Fibroblast of skin of left biceps (primary cell): ENCODE data around the gene CYP2C18.
"Not testable (repeated sequence)": the region's sequence is repeated elsewhere in the genome, so short reads cannot be mapped to it uniquely, and the experiment has no call there.

ENCODE experiments used
- DNase-seq, 2 experiments: peaks; one replicate each; pipeline ENCODE4 v3.0.0-alpha.2; 2013; ENCODE audit warnings: low read depth in 2 of 2

The CYP2C18 gene

GRCh38 chr10:94747137-94747536, 63.6 kb downstream of the CYP2C18 start:
- no peak for DNase-seq

GRCh38 chr10:94747838-94748237, 64.3 kb downstream of the CYP2C18 start:
- no peak for DNase-seq

- DNase-seq: no peak
These were observed 74.4 kb downstream of the CYP2C18 start for GRCh38 chr10:94757916-94758315.

GRCh38 chr10:94760586-94761178, 77.2 kb downstream of the CYP2C18 start:
- no peak for DNase-seq

GRCh38 chr10:94762393-94762792, 78.9 kb downstream of the CYP2C18 start, which contains the start of gene CYP2C19:
TSS of gene CYP2C19 (plus strand) at chr10:94762681. CDS start at chr10:94762706, 25 bp downstream.
- no peak for DNase-seq

GRCh38 chr10:94775425-94775824, 91.9 kb downstream of the CYP2C18 start:
- DNase-seq: not testable (repeated sequence)

- no peak for DNase-seq
These were observed 94.4 kb downstream of the CYP2C18 start for GRCh38 chr10:94777886-94778458.

- DNase-seq: no peak
These were observed 97.3 kb downstream of the CYP2C18 start for GRCh38 chr10:94780844-94781243.

- no peak for DNase-seq
These were observed 100.7 kb downstream of the CYP2C18 start for GRCh38 chr10:94784256-94784655.

- no peak for DNase-seq
These were observed 101.7 kb downstream of the CYP2C18 start for GRCh38 chr10:94785211-94785610.
